Astrocyte (in vitro differentiated cells and primary cell): Measurements from ENCODE around the gene TNFRSF4. TPM values are rescaled to one million over a fixed set of nuclear protein-coding genes. Genes with fewer than 3 reads are reported as not detected.

Experiments
- DNase-seq: peaks from one replicate; pipeline ENCODE4 v3.0.0-alpha.2; 2010; ENCODE audit warnings: low read depth
- FAIRE-seq: peaks from 2 replicates; lab custom pipeline; 2011; peaks lifted over from hg19 to GRCh38; lab: Jason Lieb, UNC
- H2AFZ ChIP-seq: 2 replicates; pipeline ENCODE4 v1.6.0; 2012; ENCODE audit warnings: low read depth, low read length, inconsistent platforms
- H3K27ac ChIP-seq: 2 replicates; pipeline ENCODE4 v1.5.1; 2011; ENCODE audit warnings: low read depth, low read length, inconsistent platforms
- H3K27me3 ChIP-seq: 2 replicates; pipeline ENCODE4 v1.6.0; 2011; ENCODE audit warnings: low read length, inconsistent platforms; ENCODE audit not compliant: insufficient read depth
- H3K36me3 ChIP-seq: 2 replicates; pipeline ENCODE4 v1.5.1; 2011; ENCODE audit warnings: low read length, inconsistent platforms; ENCODE audit not compliant: insufficient read depth
- H3K4me1 ChIP-seq: 2 replicates; pipeline ENCODE4 v1.5.1; 2011; ENCODE audit warnings: low read length, inconsistent platforms; ENCODE audit not compliant: insufficient read depth
- H3K4me2 ChIP-seq: 2 replicates; pipeline ENCODE4 v1.6.0; 2012; ENCODE audit warnings: low read length, inconsistent platforms
- H3K4me3 ChIP-seq: 2 replicates; pipeline ENCODE4 v1.5.1; 2011; ENCODE audit warnings: low read depth, mild to moderate bottlenecking, low read length, inconsistent platforms; ENCODE audit not compliant: insufficient read depth
- H3K79me2 ChIP-seq: 2 replicates; pipeline ENCODE4 v1.6.0; 2012; ENCODE audit warnings: mild to moderate bottlenecking, low read length, inconsistent platforms; ENCODE audit not compliant: insufficient read depth
- H3K9ac ChIP-seq: 2 replicates; pipeline ENCODE4 v1.6.0; 2012; ENCODE audit warnings: mild to moderate bottlenecking, low read length, inconsistent platforms
- H3K9me3 ChIP-seq: 2 replicates; pipeline ENCODE4 v1.5.1; 2012; ENCODE audit warnings: low read depth, mild to moderate bottlenecking, low read length, inconsistent platforms; ENCODE audit not compliant: insufficient read depth
- H4K20me1 ChIP-seq: 2 replicates; pipeline ENCODE4 v1.6.0; 2012; ENCODE audit warnings: low read length, inconsistent platforms; ENCODE audit not compliant: insufficient read depth
- H3K27ac Mint-ChIP-seq: one replicate; pipeline ENCODE4 v1.8.0; 2021; ENCODE audit warnings: mild to moderate bottlenecking, mixed read lengths; ENCODE audit not compliant: unreplicated experiment
- H3K27me3 Mint-ChIP-seq: one replicate; pipeline ENCODE4 v1.8.0; 2021; ENCODE audit warnings: low read depth, mixed read lengths; ENCODE audit not compliant: unreplicated experiment
- H3K36me3 Mint-ChIP-seq: one replicate; pipeline ENCODE4 v1.8.0; 2021; ENCODE audit warnings: low read depth, mixed read lengths; ENCODE audit not compliant: unreplicated experiment
- H3K4me1 Mint-ChIP-seq: one replicate; pipeline ENCODE4 v1.8.0; 2021; ENCODE audit warnings: low read depth, mixed read lengths; ENCODE audit not compliant: unreplicated experiment
- H3K4me3 Mint-ChIP-seq: one replicate; pipeline ENCODE4 v1.8.0; 2021; ENCODE audit warnings: mild to moderate bottlenecking, moderate library complexity, mixed read lengths; ENCODE audit not compliant: unreplicated experiment
- H3K9me3 Mint-ChIP-seq: one replicate; pipeline ENCODE4 v1.8.0; 2021; ENCODE audit warnings: mild to moderate bottlenecking, mixed read lengths; ENCODE audit not compliant: unreplicated experiment
- CTCF ChIP-seq: IDR thresholded peaks from 2 replicates; pipeline ENCODE4 v1.5.1; 2011; ENCODE audit warnings: low read depth, mild to moderate bottlenecking, inconsistent platforms, low read length, moderate library complexity; ENCODE audit not compliant: insufficient read depth
- EZH2 ChIP-seq: IDR thresholded peaks from 2 replicates; pipeline ENCODE4 v1.6.1; 2012; ENCODE audit warnings: mild to moderate bottlenecking, low read length, inconsistent platforms; ENCODE audit not compliant: insufficient read depth
- total RNA-seq: library from RNA; stranded (reverse); gene quantifications from 2 replicates; pipeline ENCODE4 v1.2.1, GENCODE V29; 2021

The TNFRSF4 gene
- total RNA-seq, 1 donor from 2014 or later, result 0.41 TPM

DNA sequence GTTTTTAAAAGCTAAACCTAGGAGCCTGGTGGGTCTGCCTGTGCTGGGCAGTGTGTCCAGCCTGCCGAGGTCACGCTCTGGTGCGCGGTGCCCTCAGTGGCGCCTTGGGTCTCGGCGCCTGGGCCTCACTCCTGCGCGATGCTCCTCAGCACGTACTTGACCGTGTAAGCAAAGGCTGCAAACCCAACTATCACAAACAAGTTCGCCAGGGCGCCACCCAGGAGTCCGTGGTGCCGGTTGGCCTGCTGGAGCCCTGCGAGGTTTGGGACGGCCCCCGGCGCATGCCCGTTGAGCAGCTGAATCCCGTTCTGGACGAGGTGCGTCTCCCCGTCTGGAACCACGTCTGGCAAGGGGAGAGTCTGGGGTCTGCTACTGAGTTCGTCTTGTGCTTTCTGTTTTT, 41.1 kb upstream of the TNFRSF4 start:
- Histone ChIP-seq H3K9me3 (no peaks in the 10 kb centered on the region), H3K27ac (no peak overlapping the region), H3K9ac (no peak overlapping the region), H3K36me3 (peaks cover 5% of the 10 kb centered on the region), H3K4me1 (no peaks in the 10 kb centered on the region), H4K20me1 (peaks cover 56% of the 10 kb centered on the region), H3K4me2 (no peak overlapping the region), H3K4me3 (no peak overlapping the region), H2AFZ (no peak overlapping the region), H3K79me2 (peaks cover 23% of the 10 kb centered on the region), H3K27me3 (no peaks in the 10 kb centered on the region)
- DNase-seq, result no peak
- no peak for TF ChIP-seq EZH2
- TF ChIP-seq CTCF, result no peak
- peaks cover 16% of the 10 kb centered on the region for H3K36me3 Mint-ChIP-seq
- no peak for FAIRE-seq
- H3K4me3 Mint-ChIP-seq, result no peak overlapping the region
- no peak overlapping the region for H3K27ac Mint-ChIP-seq
- H3K4me1 Mint-ChIP-seq, result peaks cover 4% of the 10 kb centered on the region
- no peaks in the 10 kb centered on the region for H3K27me3 Mint-ChIP-seq
- no peaks in the 10 kb centered on the region for H3K9me3 Mint-ChIP-seq

DNA sequence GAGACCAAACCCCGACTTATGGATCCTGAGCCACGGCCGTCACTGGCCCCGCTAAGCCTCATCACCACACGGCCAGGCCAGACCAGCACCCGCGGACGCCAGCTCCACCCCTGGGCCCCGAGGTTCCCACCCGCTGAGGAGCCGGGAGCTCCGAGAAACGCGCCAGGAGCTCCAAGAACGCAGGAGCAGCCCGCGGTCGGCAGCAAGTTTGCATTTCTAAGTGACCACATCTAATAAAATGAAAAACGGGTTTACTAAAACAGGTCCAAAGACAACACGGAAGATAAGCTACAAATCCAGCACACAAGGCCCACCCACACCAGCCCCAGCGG, 40.7 kb upstream of the TNFRSF4 start:
- Histone ChIP-seq H3K79me2 (peaks cover 18% of the 10 kb centered on the region), H3K9me3 (no peaks in the 10 kb centered on the region), H4K20me1 (peaks cover 52% of the 10 kb centered on the region), H2AFZ (no peak overlapping the region), H3K36me3 (peaks cover 5% of the 10 kb centered on the region), H3K27ac (no peak overlapping the region), H3K9ac (no peak overlapping the region), H3K27me3 (no peaks in the 10 kb centered on the region), H3K4me1 (no peaks in the 10 kb centered on the region), H3K4me2 (no peak overlapping the region), H3K4me3 (no peak overlapping the region)
- Mint-ChIP-seq H3K27ac (no peak overlapping the region), H3K9me3 (no peaks in the 10 kb centered on the region), H3K27me3 (no peaks in the 10 kb centered on the region), H3K4me1 (peaks cover 5% of the 10 kb centered on the region), H3K36me3 (peaks cover 16% of the 10 kb centered on the region), H3K4me3 (no peak overlapping the region)
- peak; percentile 29 for DNase-seq
- no peak for TF ChIP-seq CTCF
- no peak for TF ChIP-seq EZH2
- no peak for FAIRE-seq

GRCh38 chr1:1253972-1254666, 40.2 kb upstream of the TNFRSF4 start:
- DNase-seq (no peak), FAIRE-seq (no peak)
- Histone ChIP-seq H3K27ac (no peak overlapping the region), H4K20me1 (peaks cover 47% of the 10 kb centered on the region), H3K4me3 (no peak overlapping the region), H3K27me3 (no peaks in the 10 kb centered on the region), H2AFZ (no peak overlapping the region), H3K4me2 (no peak overlapping the region), H3K9me3 (no peaks in the 10 kb centered on the region), H3K36me3 (peaks cover 5% of the 10 kb centered on the region), H3K79me2 (peaks cover 15% of the 10 kb centered on the region), H3K9ac (no peak overlapping the region), H3K4me1 (no peaks in the 10 kb centered on the region)
- Mint-ChIP-seq H3K9me3 (no peaks in the 10 kb centered on the region), H3K27ac (no peak overlapping the region), H3K36me3 (peaks cover 14% of the 10 kb centered on the region), H3K4me3 (no peak overlapping the region), H3K4me1 (peaks cover 5% of the 10 kb centered on the region), H3K27me3 (no peaks in the 10 kb centered on the region)
- TF ChIP-seq EZH2 (no peak), CTCF (no peak)
